Esophagus squamous epithelium (tissue), 4 donors: ENCODE measurements around the gene SETDB2.

Experiments used
- CTCF ChIP-seq, 6 experiments: fragments of 450-650 bp in 4 of 6; fragments of 200-600 bp in 2 of 6; sonication (generic) in 2 of 6; IDR thresholded peaks; one replicate each; pipeline ENCODE4 v1.5.1; 2016 to 2019; ENCODE audit warnings: antibody characterized with exemption in 6 of 6, mild to moderate bottlenecking in 4 of 6, moderate library complexity in 4 of 6
- POLR2A ChIP-seq, 4 donors: fragments of 450-650 bp; IDR thresholded peaks; one replicate each; pipeline ENCODE4 v1.6.1; 2017; ENCODE audit warnings: antibody characterized with exemption in 4 of 4, mild to moderate bottlenecking in 4 of 4, moderate library complexity in 3 of 4

- TF ChIP-seq CTCF (IDR thresholded peaks at IDR 0.05), result no peak
- TF ChIP-seq POLR2A (IDR thresholded peaks at IDR 0.05), result no peak
These were observed 28.1 kb downstream of the SETDB2 start for GRCh38 chr13:49472186-49472585.
